ENCODE results near the gene C20orf141.

DNA sequence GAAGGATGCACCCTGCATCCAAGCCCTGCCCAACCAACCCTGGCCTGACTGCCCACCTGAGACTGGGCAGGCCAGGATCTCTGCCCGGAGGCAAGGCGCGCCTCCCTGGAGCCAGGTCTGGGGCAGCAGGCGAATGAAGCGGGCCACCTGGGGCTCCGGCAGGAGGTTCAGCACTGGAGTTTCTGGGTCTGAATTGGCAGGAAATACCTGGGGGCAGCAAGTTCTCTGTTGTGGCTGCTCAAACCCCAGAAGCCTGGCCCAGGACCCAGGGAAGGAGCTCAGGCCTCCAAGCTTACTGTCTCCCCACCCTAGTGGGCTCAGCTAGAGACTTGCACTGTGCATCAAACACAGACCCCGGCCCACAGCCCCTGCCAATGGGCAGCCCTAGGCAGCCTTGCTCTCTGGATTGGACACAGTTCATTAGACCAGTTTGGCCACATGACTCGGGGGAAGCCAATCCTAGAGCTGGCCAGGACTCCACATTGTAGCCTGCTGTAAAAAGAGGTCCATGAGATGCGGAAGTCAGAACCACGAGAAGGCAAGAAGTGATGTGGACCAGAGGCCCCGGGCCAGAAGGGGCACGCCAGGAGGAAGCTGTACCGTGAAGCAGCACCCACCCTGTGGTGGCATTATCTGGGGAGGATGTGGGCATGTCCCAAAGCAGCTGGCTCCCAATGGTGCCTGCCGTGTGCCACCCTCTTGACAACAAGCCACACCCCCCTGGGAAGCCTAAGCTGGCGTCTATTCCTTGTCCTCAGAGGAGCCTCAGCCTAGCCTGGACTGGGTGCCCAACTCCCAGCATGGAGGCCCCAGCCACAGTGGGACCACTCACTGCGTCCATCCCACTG lies 17.4 kb upstream of the C20orf141 start:
- TF ChIP-seq, protein P1, sequence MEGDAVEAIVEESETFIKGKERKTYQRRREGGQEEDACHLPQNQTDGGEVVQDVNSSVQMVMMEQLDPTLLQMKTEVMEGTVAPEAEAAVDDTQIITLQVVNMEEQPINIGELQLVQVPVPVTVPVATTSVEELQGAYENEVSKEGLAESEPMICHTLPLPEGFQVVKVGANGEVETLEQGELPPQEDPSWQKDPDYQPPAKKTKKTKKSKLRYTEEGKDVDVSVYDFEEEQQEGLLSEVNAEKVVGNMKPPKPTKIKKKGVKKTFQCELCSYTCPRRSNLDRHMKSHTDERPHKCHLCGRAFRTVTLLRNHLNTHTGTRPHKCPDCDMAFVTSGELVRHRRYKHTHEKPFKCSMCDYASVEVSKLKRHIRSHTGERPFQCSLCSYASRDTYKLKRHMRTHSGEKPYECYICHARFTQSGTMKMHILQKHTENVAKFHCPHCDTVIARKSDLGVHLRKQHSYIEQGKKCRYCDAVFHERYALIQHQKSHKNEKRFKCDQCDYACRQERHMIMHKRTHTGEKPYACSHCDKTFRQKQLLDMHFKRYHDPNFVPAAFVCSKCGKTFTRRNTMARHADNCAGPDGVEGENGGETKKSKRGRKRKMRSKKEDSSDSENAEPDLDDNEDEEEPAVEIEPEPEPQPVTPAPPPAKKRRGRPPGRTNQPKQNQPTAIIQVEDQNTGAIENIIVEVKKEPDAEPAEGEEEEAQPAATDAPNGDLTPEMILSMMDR (conservative IDR thresholded peaks at IDR 0.05; ENCODE audit: low read depth, low read length) = no peak
- TF ChIP-seq, protein P2, sequence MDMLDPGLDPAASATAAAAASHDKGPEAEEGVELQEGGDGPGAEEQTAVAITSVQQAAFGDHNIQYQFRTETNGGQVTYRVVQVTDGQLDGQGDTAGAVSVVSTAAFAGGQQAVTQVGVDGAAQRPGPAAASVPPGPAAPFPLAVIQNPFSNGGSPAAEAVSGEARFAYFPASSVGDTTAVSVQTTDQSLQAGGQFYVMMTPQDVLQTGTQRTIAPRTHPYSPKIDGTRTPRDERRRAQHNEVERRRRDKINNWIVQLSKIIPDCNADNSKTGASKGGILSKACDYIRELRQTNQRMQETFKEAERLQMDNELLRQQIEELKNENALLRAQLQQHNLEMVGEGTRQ (IDR thresholded peaks at IDR 0.05; ENCODE audit: low read depth, low read length) = no peak
- TF ChIP-seq CHD1 (IDR thresholded peaks at IDR 0.05; ENCODE audit: low read depth, low read length) = no peak
- TF ChIP-seq POLR2A (IDR thresholded peaks at IDR 0.05; ENCODE audit: low read depth, low read length) = no peak
- TF ChIP-seq RCOR1 (IDR thresholded peaks at IDR 0.05; ENCODE audit: insufficient replicate concordance, low read length) = no peak
- TF ChIP-seq FOS (IDR thresholded peaks at IDR 0.05; ENCODE audit: low read depth, low read length) = no peak
